OCI-LY3 (cell line): ENCODE measurements around the gene N4BP3.

Experiments used
- H2AFZ ChIP-seq: fragments of 200-600, 300-600 bp; shearing (Covaris generic); 2 replicates; pipeline ENCODE4 v1.6.0; 2014; ENCODE audit warnings: antibody characterized with exemption, low read depth, low read length
- H3K27ac ChIP-seq: fragments of 200-600, 300-600 bp; sonication (generic); 2 replicates; pipeline ENCODE4 v1.5.1; 2014; ENCODE audit warnings: mild to moderate bottlenecking, low read length, moderate library complexity, mixed read lengths
- H3K27me3 ChIP-seq: fragments of 200-600, 300-600 bp; sonication (generic); 2 replicates; pipeline ENCODE4 v1.6.1; 2014; ENCODE audit warnings: low read depth, low read length, mixed read lengths
- H3K36me3 ChIP-seq: fragments of 200-600, 300-600 bp; sonication (generic); replicated peaks from 2 replicates; pipeline ENCODE3; 2014; ENCODE audit warnings: low read depth, low read length, mixed read lengths
- H3K4me1 ChIP-seq: fragments of 300-600, 200-600 bp; sonication (generic); 2 replicates; pipeline ENCODE4 v1.6.1; 2014; ENCODE audit warnings: low read length, mixed read lengths
- H3K4me2 ChIP-seq: fragments of 200-600, 300-600 bp; sonication (generic); 2 replicates; pipeline ENCODE4 v1.6.1; 2014; ENCODE audit warnings: low read length, mixed read lengths
- H3K4me3 ChIP-seq: fragments of 300-600, 200-600 bp; sonication (generic); 2 replicates; pipeline ENCODE4 v1.5.1; 2014; ENCODE audit warnings: antibody characterized with exemption, mild to moderate bottlenecking, low read length, moderate library complexity
- H3K79me2 ChIP-seq: fragments of 300-600, 200-600 bp; shearing (Covaris generic); 2 replicates; pipeline ENCODE4 v1.6.1; 2014; ENCODE audit warnings: mild to moderate bottlenecking, low read length, mixed read lengths
- H3K9ac ChIP-seq: fragments of 300-600, 200-600 bp; shearing (Covaris generic); 2 replicates; pipeline ENCODE4 v1.6.0; 2014; ENCODE audit warnings: mild to moderate bottlenecking, low read length, moderate library complexity
- H3K9me3 ChIP-seq: fragments of 200-600, 300-600 bp; shearing (Covaris generic); 2 replicates; pipeline ENCODE4 v1.6.1; 2014; ENCODE audit warnings: low read length, mixed read lengths; ENCODE audit not compliant: insufficient read depth
- H4K20me1 ChIP-seq: fragments of 200-600, 300-600 bp; sonication (generic); 2 replicates; pipeline ENCODE4 v1.6.1; 2016; ENCODE audit warnings: low read length, mixed read lengths; ENCODE audit not compliant: insufficient read depth
- CTCF ChIP-seq: fragments of 200-600, 300-600 bp; sonication (generic); IDR thresholded peaks from 2 replicates; pipeline ENCODE4 v1.5.1; 2014; ENCODE audit warnings: antibody characterized with exemption, low read length, low read depth
- EZH2phosphoT487 ChIP-seq: fragments of 200-600 bp; shearing (Covaris generic); IDR thresholded peaks from 2 replicates; pipeline ENCODE4 v1.6.1; 2018; ENCODE audit warnings: antibody characterized with exemption, mixed run types, low read depth

N4BP3 gene

GRCh38 chr5:178111925-178112324 lies 1.4 kb upstream of the N4BP3 start:
- Histone ChIP-seq H3K4me3 (no peak overlapping the region), H2AFZ (no peak overlapping the region)

GRCh38 chr5:178112545-178112944 lies 787 bp upstream of the N4BP3 start:
- H3K4me3 ChIP-seq, result peak overlapping the region; percentile 79
- peaks cover 21% of the 10 kb centered on the region for H3K27me3 ChIP-seq
- H3K9ac ChIP-seq, result peak overlapping the region; percentile 47
- no peak overlapping the region for H3K27ac ChIP-seq
- H2AFZ ChIP-seq, result peak overlapping the region; percentile 40; the same call in 1 of the 2 replicates
- H3K79me2 ChIP-seq, result no peaks in the 10 kb centered on the region
- H4K20me1 ChIP-seq, result no peaks in the 10 kb centered on the region
- H3K4me1 ChIP-seq, result peaks cover 46% of the 10 kb centered on the region
- no peaks in the 10 kb centered on the region for H3K36me3 ChIP-seq
- TF ChIP-seq EZH2phosphoT487, result no peak
- no peak for TF ChIP-seq CTCF
- peak overlapping the region; percentile 99 for H3K4me2 ChIP-seq
- H3K9me3 ChIP-seq, result peaks cover 5% of the 10 kb centered on the region; the same call in 1 of the 2 replicates

More at GRCh38 chr5:178111925-178112324, 1.4 kb upstream of the N4BP3 start:
- no peak overlapping the region for H3K9ac ChIP-seq
- H3K27me3 ChIP-seq, result peaks cover 21% of the 10 kb centered on the region
- no peak overlapping the region for H3K27ac ChIP-seq
- H3K4me2 ChIP-seq, result no peak overlapping the region
- H4K20me1 ChIP-seq, result no peaks in the 10 kb centered on the region
- peaks cover 5% of the 10 kb centered on the region; the same call in 1 of the 2 replicates for H3K9me3 ChIP-seq
- no peaks in the 10 kb centered on the region for H3K36me3 ChIP-seq
- peaks cover 45% of the 10 kb centered on the region for H3K4me1 ChIP-seq
- TF ChIP-seq CTCF (no peak), EZH2phosphoT487 (no peak)
- H3K79me2 ChIP-seq, result no peaks in the 10 kb centered on the region

GRCh38 chr5:178113841-178114324 lies 551 bp downstream of the N4BP3 start:
- Histone ChIP-seq H3K27ac (no peak overlapping the region), H3K36me3 (no peaks in the 10 kb centered on the region), H3K4me1 (peaks cover 47% of the 10 kb centered on the region), H3K79me2 (no peaks in the 10 kb centered on the region), H3K9ac (peak overlapping the region; percentile 62), H2AFZ (no peak overlapping the region; the same call in 1 of the 2 replicates), H3K27me3 (peaks cover 21% of the 10 kb centered on the region), H3K4me3 (peak overlapping the region; percentile 79), H3K9me3 (peaks cover 5% of the 10 kb centered on the region; the same call in 1 of the 2 replicates), H4K20me1 (no peaks in the 10 kb centered on the region), H3K4me2 (peak overlapping the region; percentile 99)
- TF ChIP-seq CTCF (no peak), EZH2phosphoT487 (no peak)

GRCh38 chr5:178114325-178115135 lies 1.2 kb downstream of the N4BP3 start:
- no peak for TF ChIP-seq CTCF
- TF ChIP-seq EZH2phosphoT487, result no peak
- no peak overlapping the region; the same call in 1 of the 2 replicates for H3K27ac ChIP-seq
- peaks cover 5% of the 10 kb centered on the region; the same call in 1 of the 2 replicates for H3K9me3 ChIP-seq
- peak overlapping the region; percentile 99 for H3K4me2 ChIP-seq
- H2AFZ ChIP-seq, result no peak overlapping the region; the same call in 1 of the 2 replicates
- H3K36me3 ChIP-seq, result no peaks in the 10 kb centered on the region
- H3K27me3 ChIP-seq, result peaks cover 21% of the 10 kb centered on the region
- H3K4me1 ChIP-seq, result peaks cover 44% of the 10 kb centered on the region
- H4K20me1 ChIP-seq, result no peaks in the 10 kb centered on the region
- peak overlapping the region; percentile 62 for H3K9ac ChIP-seq
- H3K79me2 ChIP-seq, result no peaks in the 10 kb centered on the region
- H3K4me3 ChIP-seq, result peak overlapping the region; percentile 79
